ENCODE results near the gene KLK5. TPM values are rescaled to one million over a fixed set of nuclear protein-coding genes. Genes with fewer than 3 reads are reported as not detected.

KLK5 gene
- total RNA-seq, 1 experiment from 2014 or later, result 0.19 TPM

GRCh38 chr19:50909240-50910070, 43.4 kb downstream of the KLK5 start:
- Mint-ChIP-seq H3K27ac (ENCODE audit: low read depth, unreplicated experiment) (no peak overlapping the region), H3K9me3 (ENCODE audit: unreplicated experiment) (no peaks in the 10 kb centered on the region), H3K27me3 (ENCODE audit: insufficient read depth, unreplicated experiment) (peaks cover 24% of the 10 kb centered on the region), H3K4me3 (ENCODE audit: unreplicated experiment) (no peak overlapping the region), H3K4me1 (ENCODE audit: insufficient read depth, unreplicated experiment) (no peaks in the 10 kb centered on the region), H3K36me3 (ENCODE audit: insufficient read depth, unreplicated experiment) (no peaks in the 10 kb centered on the region)
- no TSS peak for BruUV-seq (replicated peaks)
- POLR2A ChIA-PET, result interaction anchor here (0.7 kb wide), 1 partner anchor 108 kb away, joined by 3 read pairs; no protein-coding TSS in a partner anchor
- CTCF ChIA-PET, result interaction anchor here (0.5 to 2.4 kb wide), 3 partner anchors 12 to 111 kb away, joined by 3 to 7 read pairs (median 7); no protein-coding TSS in a partner anchor
- DNase-seq (ENCODE audit: unreplicated experiment), result peak; percentile 29
- intact Hi-C loops (cut with micrococcal nuclease), result no loop called here
- TF ChIP-seq CTCF (IDR thresholded peaks at IDR 0.05; ENCODE audit: unreplicated experiment), result no peak

- intact Hi-C loops (cut with micrococcal nuclease), result no loop called here
- no peak for TF ChIP-seq CTCF (IDR thresholded peaks at IDR 0.05; ENCODE audit: unreplicated experiment)
- Mint-ChIP-seq H3K27ac (ENCODE audit: low read depth, unreplicated experiment) (no peak overlapping the region), H3K4me1 (ENCODE audit: insufficient read depth, unreplicated experiment) (no peaks in the 10 kb centered on the region), H3K27me3 (ENCODE audit: insufficient read depth, unreplicated experiment) (peaks cover 24% of the 10 kb centered on the region), H3K36me3 (ENCODE audit: insufficient read depth, unreplicated experiment) (no peaks in the 10 kb centered on the region), H3K9me3 (ENCODE audit: unreplicated experiment) (no peaks in the 10 kb centered on the region), H3K4me3 (ENCODE audit: unreplicated experiment) (no peak overlapping the region)
- no TSS peak for BruUV-seq (replicated peaks)
- DNase-seq (ENCODE audit: unreplicated experiment), result no peak
- ChIA-PET CTCF (interaction anchor here (0.7 to 2.4 kb wide), 4 partner anchors 13 to 188 kb away, joined by 3 to 7 read pairs (median 3); no protein-coding TSS in a partner anchor), POLR2A (no interaction called here)
Observed at GRCh38 chr19:50908336-50908735, 44.5 kb downstream of the KLK5 start.

GRCh38 chr19:50906217-50906616, 46.6 kb downstream of the KLK5 start:
- no TSS peak for BruUV-seq (replicated peaks)
- ChIA-PET POLR2A (no interaction called here), CTCF (interaction anchor here (0.6 to 1.9 kb wide), 6 partner anchors 15 to 1757 kb away, joined by 3 to 20 read pairs (median 4); no protein-coding TSS in a partner anchor)
- peak; percentile 35 for TF ChIP-seq CTCF (IDR thresholded peaks at IDR 0.05; ENCODE audit: unreplicated experiment)
- no peaks in the 10 kb centered on the region for H3K36me3 Mint-ChIP-seq (ENCODE audit: insufficient read depth, unreplicated experiment)
- H3K9me3 Mint-ChIP-seq (ENCODE audit: unreplicated experiment), result no peaks in the 10 kb centered on the region
- H3K27me3 Mint-ChIP-seq (ENCODE audit: insufficient read depth, unreplicated experiment), result peaks cover 24% of the 10 kb centered on the region
- no peak overlapping the region for H3K27ac Mint-ChIP-seq (ENCODE audit: low read depth, unreplicated experiment)
- H3K4me3 Mint-ChIP-seq (ENCODE audit: unreplicated experiment), result no peak overlapping the region
- intact Hi-C loops (cut with micrococcal nuclease), result loop anchor here (1.0 kb wide), 1 partner anchor 16 kb away; no protein-coding TSS in a partner anchor
- peak; percentile 44 for DNase-seq (ENCODE audit: unreplicated experiment)
- no peaks in the 10 kb centered on the region for H3K4me1 Mint-ChIP-seq (ENCODE audit: insufficient read depth, unreplicated experiment)

GRCh38 chr19:50902640-50903039, 50.2 kb downstream of the KLK5 start:
- Mint-ChIP-seq H3K4me1 (ENCODE audit: insufficient read depth, unreplicated experiment) (peaks cover 4% of the 10 kb centered on the region), H3K9me3 (ENCODE audit: unreplicated experiment) (peaks cover 4% of the 10 kb centered on the region), H3K27ac (ENCODE audit: low read depth, unreplicated experiment) (no peak overlapping the region), H3K27me3 (ENCODE audit: insufficient read depth, unreplicated experiment) (peaks cover 14% of the 10 kb centered on the region), H3K4me3 (ENCODE audit: unreplicated experiment) (no peak overlapping the region), H3K36me3 (ENCODE audit: insufficient read depth, unreplicated experiment) (no peaks in the 10 kb centered on the region)
- ChIA-PET POLR2A (no interaction called here), CTCF (no interaction called here)
- no TSS peak for BruUV-seq (replicated peaks)
- DNase-seq (ENCODE audit: unreplicated experiment), result no peak
- intact Hi-C loops (cut with micrococcal nuclease), result no loop called here
- no peak for TF ChIP-seq CTCF (IDR thresholded peaks at IDR 0.05; ENCODE audit: unreplicated experiment)
